HFFc6 (cell line): ENCODE measurements around the gene PISD. TPM values are rescaled to one million over a fixed set of nuclear protein-coding genes. Genes with fewer than 3 reads are reported as not detected.
"Not testable (repeated sequence)": the region's sequence is repeated elsewhere in the genome, so short reads cannot be mapped to it uniquely, and the experiment has no call there.

ENCODE experiments used
- DNase-seq: peaks from one replicate; pipeline ENCODE4 v3.0.0-alpha.2; 2018
- H3K27ac Mint-ChIP-seq: 2 replicates; pipeline ENCODE4 v1.8.0; 2020; ENCODE audit warnings: mild to moderate bottlenecking, mixed read lengths
- H3K27me3 Mint-ChIP-seq: 2 replicates; pipeline ENCODE4 v1.8.0; 2021; ENCODE audit warnings: mild to moderate bottlenecking, moderate library complexity, mixed read lengths; ENCODE audit not compliant: insufficient read depth
- H3K36me3 Mint-ChIP-seq: 2 replicates; pipeline ENCODE4 v1.8.0; 2021; ENCODE audit warnings: low read depth, mixed read lengths
- H3K4me1 Mint-ChIP-seq: 2 replicates; pipeline ENCODE4 v1.8.0; 2020; ENCODE audit warnings: low read depth, mixed read lengths
- H3K4me3 Mint-ChIP-seq: 2 replicates; pipeline ENCODE4 v1.8.0; 2020; ENCODE audit warnings: mild to moderate bottlenecking, moderate library complexity, mixed read lengths
- H3K9me3 Mint-ChIP-seq: 2 replicates; pipeline ENCODE4 v1.8.0; 2020; ENCODE audit warnings: mild to moderate bottlenecking, mixed read lengths
- CTCF ChIP-seq: fragments of 200-600 bp; sonication (generic); IDR thresholded peaks from 2 replicates; pipeline ENCODE4 v1.5.0; 2021; ENCODE audit warnings: antibody characterized with exemption, mild to moderate bottlenecking
- long read RNA-seq: library from polyadenylated mRNA; unstranded; transcript quantifications from one replicate; pipeline ENCODE4 v2.0.0, GENCODE V29; 2019
- total RNA-seq, 6 experiments: library from RNA; stranded (reverse); fragmentation: NEBNext Ultra II Directional; extraction: Animal tissue kit (Norgen Biotek cat#: 25700); gene quantifications; 2 replicates in 1 of 6; 3 replicates in 5 of 6; pipeline ENCODE4 v1.2.3, GENCODE V29; 2021

PISD gene
- total RNA-seq: 10 to 100 TPM; 38.4 to 47.3 (median 43.3) TPM
- long read RNA-seq, transcript PISD-209 (8 exons, 1,963 nt): major isoform, 10 of 45 reads
- long read RNA-seq, partial matches to known transcripts: 4 of 45 reads
- long read RNA-seq, other reads (novel, unspliced or antisense): 30 of 45 reads

- no peaks in the 10 kb centered on the region for H3K9me3 Mint-ChIP-seq
- peaks cover 3% of the 10 kb centered on the region for H3K27me3 Mint-ChIP-seq
- H3K4me3 Mint-ChIP-seq: peak within 1 kb of the TSS; percentile 100
- peaks cover 40% of the 10 kb centered on the region for H3K4me1 Mint-ChIP-seq
- peak; percentile 83 for DNase-seq
- H3K27ac Mint-ChIP-seq: peak within 1 kb of the TSS; percentile 89
- peaks cover 17% of the 10 kb centered on the region for H3K36me3 Mint-ChIP-seq
- no peak for TF ChIP-seq CTCF
These were observed at the start of gene PISD for GRCh38 chr22:31661851-31662667. Gene PISD (minus strand): TSS chr22:31662215. CDS start chr22:31662208, 7 bp downstream.

- H3K27me3 Mint-ChIP-seq, H3K4me3 Mint-ChIP-seq, H3K27ac Mint-ChIP-seq, H3K4me1 Mint-ChIP-seq, DNase-seq, H3K9me3 Mint-ChIP-seq: not testable (repeated sequence)
- peaks cover 53% of the 10 kb centered on the region for H3K36me3 Mint-ChIP-seq
These were observed 49.2 kb upstream of the PISD start for GRCh38 chr22:31711226-31711625.

GRCh38 chr22:31707519-31707918 lies 45.5 kb upstream of the PISD start:
- no peak for DNase-seq
- Mint-ChIP-seq H3K27ac (no peak overlapping the region), H3K36me3 (peaks cover 38% of the 10 kb centered on the region), H3K9me3 (no peaks in the 10 kb centered on the region), H3K4me3 (no peak overlapping the region), H3K27me3 (no peaks in the 10 kb centered on the region; the same call in 1 of the 2 replicates), H3K4me1 (no peaks in the 10 kb centered on the region)
- no peak for TF ChIP-seq CTCF

GRCh38 chr22:31695423-31695822 lies 33.4 kb upstream of the PISD start:
- H3K9me3 Mint-ChIP-seq: no peaks in the 10 kb centered on the region
- no peak for DNase-seq
- H3K4me3 Mint-ChIP-seq: no peak overlapping the region
- no peak overlapping the region for H3K27ac Mint-ChIP-seq
- no peak for TF ChIP-seq CTCF
- no peaks in the 10 kb centered on the region for H3K27me3 Mint-ChIP-seq
- peaks cover 13% of the 10 kb centered on the region for H3K4me1 Mint-ChIP-seq
- peaks cover 33% of the 10 kb centered on the region for H3K36me3 Mint-ChIP-seq

DNA sequence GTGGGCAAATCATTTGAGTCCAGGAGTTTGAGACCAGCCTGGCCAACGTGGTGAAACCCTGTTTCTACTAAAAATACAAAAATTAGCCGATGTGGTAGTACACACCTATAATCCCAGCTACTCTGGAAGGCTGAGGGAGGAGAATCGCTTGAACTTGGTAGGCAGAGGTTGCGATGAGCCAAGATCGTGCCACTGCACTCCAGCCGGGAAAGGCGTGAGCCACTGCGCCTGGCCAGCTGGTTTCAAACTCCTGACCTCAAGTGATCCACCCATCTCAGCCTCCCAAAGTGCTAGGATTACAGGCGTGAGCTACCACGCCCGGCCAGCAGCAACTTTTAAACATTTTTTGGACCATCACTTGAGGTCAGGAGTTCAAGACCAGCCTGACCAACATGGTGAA lies 32.0 kb upstream of the PISD start:
- DNase-seq, H3K9me3 Mint-ChIP-seq, H3K4me3 Mint-ChIP-seq, H3K27ac Mint-ChIP-seq, H3K27me3 Mint-ChIP-seq: not testable (repeated sequence)
- peaks cover 13% of the 10 kb centered on the region for H3K4me1 Mint-ChIP-seq
- H3K36me3 Mint-ChIP-seq: peaks cover 27% of the 10 kb centered on the region

DNA sequence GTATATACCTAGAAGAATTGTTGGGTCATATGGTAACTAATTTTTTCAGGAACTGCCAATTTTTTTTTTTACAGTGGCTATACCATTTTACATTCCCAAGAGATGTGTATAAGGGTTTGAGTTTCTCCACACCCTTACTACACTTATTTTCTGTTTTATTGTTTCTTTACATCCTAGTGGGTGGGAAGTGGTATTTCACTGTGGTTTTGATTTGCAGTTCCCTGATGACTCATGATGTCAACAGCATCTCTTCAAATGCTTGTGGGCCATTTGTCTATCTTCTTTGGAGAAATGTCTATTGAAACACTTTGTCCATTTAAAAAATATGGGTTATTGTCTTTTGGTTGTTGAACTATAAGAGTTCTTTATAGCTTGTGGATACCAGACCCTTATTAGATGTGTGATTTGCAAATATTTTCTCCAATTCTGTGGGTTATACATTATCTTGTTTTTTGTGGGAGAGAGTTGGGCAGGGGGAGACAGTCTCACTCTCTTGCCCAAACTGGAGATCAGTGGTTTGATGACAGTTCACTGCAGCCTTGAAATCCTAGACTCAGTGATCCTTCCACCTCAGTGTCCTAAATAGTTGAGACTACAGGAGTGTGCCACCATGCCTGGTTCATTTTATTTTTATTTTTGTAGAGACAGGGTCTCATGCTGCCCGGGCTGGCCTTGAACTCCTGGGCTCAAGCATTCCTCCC lies 30.3 kb upstream of the PISD start:
- peaks cover 31% of the 10 kb centered on the region for H3K36me3 Mint-ChIP-seq
- H3K27ac Mint-ChIP-seq: no peak overlapping the region
- no peak overlapping the region for H3K4me3 Mint-ChIP-seq
- peaks cover 13% of the 10 kb centered on the region for H3K4me1 Mint-ChIP-seq
- peak; percentile 44 for DNase-seq
- no peaks in the 10 kb centered on the region for H3K9me3 Mint-ChIP-seq
- no peaks in the 10 kb centered on the region for H3K27me3 Mint-ChIP-seq
- TF ChIP-seq CTCF: peak; percentile 54; the same call in 1 of the 2 replicates
